CMK (cell line): ENCODE measurements around the gene RNF157.

Source experiments
- DNase-seq: peaks from one replicate; pipeline ENCODE4 v3.0.0-alpha.2; 2010; ENCODE audit warnings: low read depth

The RNF157 gene

GRCh38 chr17:76240461-76241203 lies at the start of gene RNF157:
RNF157 (minus strand) TSS chr17:76240493; CDS start chr17:76240240, 253 bp downstream.
- DNase-seq = no peak

- no peak for DNase-seq
These were observed 41.5 kb upstream of the RNF157 start for GRCh38 chr17:76281573-76282371.

DNA sequence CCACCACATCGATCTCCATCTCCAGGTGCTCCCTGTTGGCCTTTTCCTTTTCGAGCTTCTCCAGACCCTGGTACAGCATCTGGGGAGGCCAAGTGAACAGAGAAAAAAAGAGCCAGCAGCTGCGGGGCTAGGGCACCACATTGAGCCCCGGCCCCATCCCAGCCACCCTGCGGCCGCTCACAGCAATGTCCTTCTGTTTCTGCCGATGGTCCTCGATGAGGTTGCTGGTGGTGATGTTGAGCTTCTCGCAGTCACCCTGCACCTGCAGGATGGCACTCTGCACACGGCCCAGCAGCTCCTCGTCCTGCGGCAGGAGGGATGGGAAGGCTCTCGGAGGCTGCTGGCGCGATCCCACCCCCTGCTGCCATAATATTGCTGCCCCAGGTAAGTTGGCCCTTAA lies 40.4 kb upstream of the RNF157 start:
- no peak for DNase-seq

DNA sequence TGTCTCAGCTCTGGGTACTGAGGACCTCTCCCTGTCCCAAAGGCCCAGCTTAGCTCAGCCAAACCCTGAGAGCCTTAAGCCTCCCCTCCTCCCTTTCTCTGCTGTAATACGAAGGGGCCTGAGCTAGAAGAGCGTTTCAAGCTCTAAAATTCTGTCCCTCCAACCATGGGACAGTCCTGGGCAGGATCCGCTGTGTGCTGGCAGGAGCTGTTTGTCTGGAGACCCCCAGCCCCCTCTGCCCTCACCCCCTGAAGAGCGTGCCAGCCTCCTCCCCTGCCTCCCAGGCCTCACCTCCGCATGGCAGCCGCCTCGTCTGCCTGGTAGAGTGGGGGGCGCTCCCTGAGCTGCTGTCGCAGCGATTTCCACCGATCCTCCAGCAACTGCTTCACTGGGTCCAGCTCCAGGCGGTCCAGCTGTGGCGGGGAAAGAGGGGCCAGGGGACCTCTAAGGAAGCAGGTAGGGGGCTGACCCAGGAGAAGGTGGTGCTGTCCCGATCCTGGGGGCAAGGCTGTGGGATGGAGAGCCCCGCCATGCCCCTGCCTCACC lies 39.5 kb upstream of the RNF157 start:
- no peak for DNase-seq

DNA sequence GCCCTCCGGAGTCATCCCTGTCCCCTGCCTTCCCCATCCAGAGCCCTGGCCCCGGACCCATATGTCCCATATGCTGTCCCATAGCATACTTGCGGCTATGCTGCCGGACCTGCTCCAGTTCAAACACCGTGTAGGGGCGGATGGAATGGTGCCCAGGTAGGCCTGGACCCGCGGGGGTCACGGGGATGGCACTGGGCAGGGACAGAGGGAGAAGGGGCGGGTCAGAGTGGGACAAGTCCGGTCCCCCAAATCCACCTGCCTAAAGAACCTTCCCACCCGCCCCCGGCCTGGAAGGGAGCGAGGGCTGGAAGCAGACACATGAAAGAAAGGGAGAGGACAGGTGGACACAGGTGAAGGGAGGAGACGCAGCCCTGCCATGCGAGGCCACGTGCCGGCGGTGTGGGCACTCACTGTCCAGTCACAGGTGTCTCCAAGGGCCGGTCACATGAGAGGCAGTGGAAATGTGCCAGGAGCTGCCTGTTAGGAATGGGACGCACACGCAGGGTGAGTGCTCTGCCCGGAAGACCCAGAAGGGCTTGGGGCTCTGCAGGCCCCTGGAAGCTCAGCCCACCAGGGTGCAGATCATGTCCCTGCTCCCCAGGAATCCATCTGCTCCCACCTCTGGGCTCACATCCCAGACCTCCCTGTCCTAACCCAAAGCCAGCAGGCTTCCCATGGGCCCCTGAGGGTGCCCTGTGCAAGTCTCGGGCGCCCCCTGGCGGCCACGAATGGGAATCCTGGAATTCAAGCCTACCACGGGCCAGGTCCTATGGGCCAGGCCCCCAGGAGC lies 38.9 kb upstream of the RNF157 start:
- DNase-seq = no peak

DNA sequence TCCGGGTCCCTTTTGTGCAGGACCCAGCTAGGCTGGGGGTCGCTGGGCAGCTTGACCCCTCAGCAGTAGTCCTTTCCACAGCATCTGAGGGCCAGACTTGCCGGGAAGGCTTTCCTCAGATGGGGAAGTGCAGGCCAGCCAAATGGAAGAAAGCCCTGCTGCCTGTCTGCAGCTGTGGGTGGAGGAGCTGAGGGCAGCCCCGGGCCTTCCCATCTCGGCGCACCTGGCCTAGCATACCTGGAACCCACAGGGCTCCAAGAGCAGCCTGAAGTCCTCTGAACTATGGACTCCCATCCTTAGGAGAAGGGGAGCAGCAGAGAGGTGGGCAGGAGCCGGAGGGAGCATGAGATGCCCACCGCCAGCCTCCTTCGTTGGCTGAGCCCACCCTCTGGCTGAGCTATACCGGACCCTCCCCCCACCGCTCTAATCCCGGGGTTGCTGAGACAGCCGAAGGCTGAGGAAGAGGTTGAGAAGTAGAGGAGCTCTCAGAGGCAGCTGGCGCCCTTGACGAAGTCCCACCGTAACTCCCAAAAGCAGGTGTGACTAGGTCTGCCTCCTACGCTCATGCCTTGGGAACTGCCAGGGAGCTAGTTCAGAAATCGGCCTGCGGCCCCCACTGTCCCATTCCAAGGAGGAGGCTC lies 38.1 kb upstream of the RNF157 start:
- DNase-seq = no peak

DNA sequence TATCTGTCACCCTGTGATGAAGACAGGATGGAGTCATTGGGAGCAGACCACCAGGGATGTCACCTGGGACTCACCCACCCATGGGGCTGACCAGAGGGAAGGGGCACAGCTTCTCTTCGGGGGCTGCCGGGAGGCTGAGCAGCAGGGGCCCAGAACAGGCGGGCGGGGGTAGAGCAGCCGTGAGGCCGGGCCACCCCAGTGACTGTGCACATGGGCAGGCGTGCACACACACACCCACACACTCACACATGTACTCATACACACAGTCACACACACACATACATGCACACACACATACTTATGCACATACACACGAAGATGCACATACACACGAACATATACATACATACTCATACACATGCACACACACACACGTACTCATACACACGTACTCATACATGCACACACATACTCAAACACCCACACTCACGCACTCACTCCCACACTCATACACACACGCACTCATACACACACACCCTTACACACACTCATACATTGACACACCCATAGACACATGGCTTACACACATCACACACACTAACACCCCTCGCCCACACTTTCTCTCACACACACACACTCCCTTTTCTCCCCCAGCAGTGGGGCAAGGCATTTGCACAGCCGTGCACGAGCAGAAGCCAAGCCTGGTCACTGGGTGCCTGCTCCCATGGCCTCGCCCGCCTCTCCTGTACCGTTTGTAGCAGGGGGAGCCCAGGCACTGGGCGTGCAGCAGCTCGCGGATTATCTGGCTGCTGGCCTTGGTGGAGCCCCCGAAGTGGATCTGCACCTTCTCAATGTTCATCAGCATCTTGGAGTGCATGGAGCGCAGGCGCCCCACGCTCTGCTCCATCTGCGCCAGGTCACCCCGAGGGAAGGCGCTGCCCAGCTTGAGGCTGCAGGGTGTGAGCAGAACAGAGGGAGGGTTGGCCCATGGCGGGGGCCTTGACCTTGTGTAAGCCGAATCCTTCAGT lies 37.3 kb upstream of the RNF157 start:
- DNase-seq = no peak

DNA sequence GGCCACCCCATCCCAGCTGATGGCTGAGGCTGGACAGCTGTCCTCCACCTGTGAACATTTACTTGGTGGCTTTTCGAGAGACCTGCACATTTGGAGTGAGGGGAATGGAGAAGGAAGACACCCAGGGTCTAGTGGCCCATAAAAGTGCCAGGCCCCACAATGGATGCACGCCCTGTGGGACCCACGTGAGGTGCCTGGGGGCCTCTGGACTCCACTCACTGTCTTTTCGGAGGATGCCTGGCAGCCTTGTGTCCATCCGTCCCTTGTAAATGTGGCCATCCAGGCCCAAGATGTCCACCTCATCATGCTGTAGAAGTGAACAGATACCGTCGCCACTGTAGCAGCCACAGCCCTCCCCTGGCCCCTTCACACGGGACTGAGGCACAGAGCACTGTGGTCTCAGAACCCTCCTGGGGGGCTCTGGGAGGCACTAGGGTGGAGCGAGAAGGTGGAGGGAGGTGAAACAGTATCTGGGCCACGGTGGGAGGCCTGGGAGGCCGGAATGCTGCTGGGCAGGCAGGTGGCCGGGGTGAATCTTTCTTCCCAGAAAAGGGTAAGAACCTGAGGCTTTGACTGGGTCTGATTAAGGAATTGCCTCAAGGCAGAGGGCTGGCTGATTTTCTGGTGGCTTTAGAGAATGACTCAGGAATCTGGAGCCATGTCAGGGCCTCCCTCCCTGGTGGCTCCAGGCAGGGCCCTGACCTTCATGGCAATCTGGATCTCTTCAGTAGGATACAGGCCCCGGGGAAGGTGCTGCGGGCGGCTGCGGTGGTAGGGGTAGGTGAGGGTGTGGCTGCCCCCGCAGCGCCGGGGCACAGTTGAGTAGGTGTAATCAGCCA lies 36.4 kb upstream of the RNF157 start:
- no peak for DNase-seq

DNA sequence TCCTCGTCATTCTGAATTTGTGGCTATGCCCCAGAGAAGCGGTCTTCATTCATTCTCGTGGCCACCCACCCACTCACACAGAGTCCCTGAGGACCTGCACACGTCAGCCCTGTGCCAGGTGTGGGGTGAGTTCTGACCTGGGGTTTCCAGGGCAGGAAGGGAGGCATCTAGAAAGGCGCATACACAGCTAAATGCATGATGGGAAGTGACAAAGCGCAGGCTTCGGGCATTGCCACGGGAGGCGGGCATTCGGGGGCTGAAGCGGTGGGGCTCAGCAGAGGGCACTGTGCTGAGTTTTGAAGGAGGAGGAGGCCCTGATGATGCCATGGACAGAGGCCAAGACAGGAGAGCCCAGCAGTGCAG lies 35.8 kb upstream of the RNF157 start:
- no peak for DNase-seq

DNA sequence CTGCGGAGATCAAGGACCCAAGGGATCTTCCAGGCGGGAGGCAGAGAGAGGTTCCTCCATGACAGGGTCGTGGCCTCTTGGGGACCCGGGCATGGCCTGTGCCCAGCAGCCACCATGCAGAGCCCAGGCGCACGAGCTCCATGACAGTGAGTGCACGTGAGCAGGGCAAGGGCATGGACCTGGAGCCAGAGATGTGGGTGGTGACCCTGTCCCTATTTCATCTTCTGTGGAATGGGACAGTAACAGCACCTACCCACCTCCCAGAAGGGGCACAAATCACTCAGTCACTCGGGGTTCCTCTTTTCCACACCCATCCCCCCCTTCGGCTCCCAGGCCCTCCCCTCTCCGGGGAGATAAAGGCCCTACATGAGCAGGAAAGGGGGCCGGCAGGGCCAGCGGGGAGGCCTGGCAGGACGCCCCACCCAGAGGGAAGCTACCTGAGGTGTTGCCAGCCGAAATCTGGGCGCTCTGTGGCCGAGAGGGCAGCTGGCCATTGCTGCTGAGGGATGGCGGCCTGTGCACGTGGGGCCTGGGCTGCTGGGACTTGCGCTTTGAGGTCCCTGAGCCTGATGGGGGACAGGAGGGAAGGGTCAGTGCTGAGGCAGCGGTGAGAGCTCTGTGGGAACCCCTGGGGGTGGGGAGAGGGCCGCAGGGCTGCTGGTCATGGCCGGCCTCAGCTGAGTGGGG lies 35.2 kb upstream of the RNF157 start:
- DNase-seq = no peak

GRCh38 chr17:76274112-76274956 lies 34.0 kb upstream of the RNF157 start:
- DNase-seq = no peak

DNA sequence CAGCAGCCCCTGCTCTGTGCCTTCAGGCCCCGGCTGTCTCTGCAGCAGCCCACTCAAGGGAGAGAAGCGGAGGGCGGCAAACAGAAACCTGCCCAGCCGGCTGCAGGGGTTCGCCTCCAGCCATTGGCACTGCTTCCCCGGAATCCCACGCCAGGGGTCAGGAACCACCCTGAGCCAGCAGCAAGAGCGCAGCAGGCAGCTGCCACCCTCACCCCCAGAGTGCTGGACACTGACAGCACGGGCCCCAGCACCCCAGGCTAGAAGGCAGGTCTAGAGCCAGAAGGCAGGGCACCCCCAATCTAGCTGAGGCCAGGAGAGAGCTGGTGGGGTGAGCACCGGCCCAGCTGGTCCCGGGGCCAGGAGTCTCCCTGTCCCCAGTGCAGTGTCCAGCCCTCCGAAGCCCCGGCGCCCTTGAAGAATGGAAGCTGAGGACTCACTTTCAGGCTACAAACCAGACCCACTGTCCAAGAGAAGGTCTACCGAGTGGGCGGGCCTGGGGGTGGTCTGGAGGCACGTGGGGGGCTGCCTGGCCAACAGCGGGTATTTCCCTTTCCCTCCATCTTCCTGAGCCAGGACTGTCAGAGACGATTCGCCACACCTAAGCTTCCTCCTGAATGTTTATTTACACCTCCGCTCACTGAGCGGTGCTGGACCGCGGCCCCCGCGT lies 33.3 kb upstream of the RNF157 start:
- no peak for DNase-seq

GRCh38 chr17:76272541-76273444 lies 32.5 kb upstream of the RNF157 start:
- no peak for DNase-seq

- DNase-seq = no peak
These were observed 31.6 kb upstream of the RNF157 start for GRCh38 chr17:76271669-76272540.
